Cardiac fibroblast (primary cell): ENCODE data around the gene MED23.
"Not testable (repeated sequence)": the region's sequence is repeated elsewhere in the genome, so short reads cannot be mapped to it uniquely, and the experiment has no call there.

Experiments
- DNase-seq, 2 donors: peaks; one replicate each; pipeline versions ENCODE4 v3.0.0 to v3.0.0-alpha.2; 2010; ENCODE audit warnings: low read depth in 2 of 2
- H3K4me3 ChIP-seq, 2 donors: replicated peaks in 1 of 2; 1 replicate in 1 of 2; 2 replicates in 1 of 2; pipeline ENCODE4 v1.5.1; 2011; ENCODE audit warnings: low read depth in 2 of 2, low read length in 2 of 2, mild to moderate bottlenecking in 2 of 2, moderate library complexity in 1 of 2
- CTCF ChIP-seq: IDR thresholded peaks from one replicate; pipeline ENCODE4 v1.5.1; 2011; ENCODE audit warnings: low read depth, mild to moderate bottlenecking, low read length, inconsistent platforms

The MED23 gene

GRCh38 chr6:131532580-131533039 is 95.4 kb downstream of the MED23 start:
- DNase-seq = peak in 1 of 2 donors; percentile 6
- no peak for TF ChIP-seq CTCF
- H3K4me3 ChIP-seq = no peak overlapping the region

- not testable (repeated sequence) for H3K4me3 ChIP-seq, DNase-seq
Observed at GRCh38 chr6:131531681-131532080, 96.4 kb downstream of the MED23 start.

- not testable (repeated sequence) for H3K4me3 ChIP-seq, DNase-seq
Observed at GRCh38 chr6:131530936-131531335, 97.1 kb downstream of the MED23 start.

GRCh38 chr6:131524695-131525336 is 103.2 kb downstream of the MED23 start:
- TF ChIP-seq CTCF = no peak
- no peak for DNase-seq
- H3K4me3 ChIP-seq = no peak overlapping the region

GRCh38 chr6:131523988-131524673 is 103.9 kb downstream of the MED23 start:
- no peak for DNase-seq
- no peak overlapping the region for H3K4me3 ChIP-seq
- no peak for TF ChIP-seq CTCF
